GM21423 (cell line): Measurements from ENCODE around the gene GLIS1.

Source experiments
- ATAC-seq: cut with Tn5 transposase; IDR thresholded peaks from one replicate; pipeline ENCODE4 v1.9.1; 2021; ENCODE audit warnings: mild to moderate bottlenecking, moderate library complexity; ENCODE audit not compliant: unreplicated experiment

Gene GLIS1

GRCh38 chr1:53600561-53600960 is 138.4 kb downstream of the GLIS1 start:
- ATAC-seq: no peak

- ATAC-seq: no peak
Measured at GRCh38 chr1:53600001-53600400, 139.0 kb downstream of the GLIS1 start.

- no peak for ATAC-seq
Measured at GRCh38 chr1:53599481-53599880, 139.5 kb downstream of the GLIS1 start.

GRCh38 chr1:53598966-53599365 is 140.0 kb downstream of the GLIS1 start:
- ATAC-seq: no peak

- ATAC-seq: no peak
Measured at GRCh38 chr1:53595906-53596305, 143.1 kb downstream of the GLIS1 start.

GRCh38 chr1:53594391-53595180 is 144.4 kb downstream of the GLIS1 start:
- ATAC-seq: no peak

- ATAC-seq: no peak
Measured at GRCh38 chr1:53593758-53594380, 145.1 kb downstream of the GLIS1 start.

GRCh38 chr1:53592985-53593757 is 145.8 kb downstream of the GLIS1 start:
- no peak for ATAC-seq

- no peak for ATAC-seq
Measured at GRCh38 chr1:53592521-53592982, 146.4 kb downstream of the GLIS1 start.

GRCh38 chr1:53591924-53592323 is 147.0 kb downstream of the GLIS1 start:
- ATAC-seq: no peak

GRCh38 chr1:53590531-53591515 is 148.1 kb downstream of the GLIS1 start:
- no peak for ATAC-seq

GRCh38 chr1:53590104-53590503 is 148.9 kb downstream of the GLIS1 start:
- no peak for ATAC-seq

- ATAC-seq: no peak
Measured at GRCh38 chr1:53589043-53589887, 149.7 kb downstream of the GLIS1 start.

GRCh38 chr1:53588053-53588779 is 150.7 kb downstream of the GLIS1 start:
- no peak for ATAC-seq

- ATAC-seq: no peak
Measured at GRCh38 chr1:53587252-53587988, 151.5 kb downstream of the GLIS1 start.

GRCh38 chr1:53586765-53587164 is 152.2 kb downstream of the GLIS1 start:
- ATAC-seq: no peak

GRCh38 chr1:53585565-53585964 is 153.4 kb downstream of the GLIS1 start:
- ATAC-seq: no peak

GRCh38 chr1:53585129-53585528 is 153.8 kb downstream of the GLIS1 start:
- no peak for ATAC-seq
